ENCODE results near the gene MATK.

Gene MATK

GRCh38 chr19:3807574-3808354 is 21.6 kb upstream of the MATK start:
- no peak overlapping the region for H3K4me3 ChIP-seq (replicated peaks; ENCODE audit: low read depth, low read length)
- no peak for TF ChIP-seq CTCF (IDR thresholded peaks at IDR 0.05; ENCODE audit: low read length, missing control alignments)
- DNase-seq (ENCODE audit: low read depth) = no peak

GRCh38 chr19:3807131-3807480 is 20.9 kb upstream of the MATK start:
- TF ChIP-seq CTCF (IDR thresholded peaks at IDR 0.05; ENCODE audit: low read length, missing control alignments) = no peak
- no peak overlapping the region for H3K4me3 ChIP-seq (replicated peaks; ENCODE audit: low read depth, low read length)
- DNase-seq (ENCODE audit: low read depth) = no peak

GRCh38 chr19:3805859-3806258 is 19.7 kb upstream of the MATK start:
- no peak overlapping the region for H3K4me3 ChIP-seq (replicated peaks; ENCODE audit: low read depth, low read length)
- no peak for DNase-seq (ENCODE audit: low read depth)
- no peak for TF ChIP-seq CTCF (IDR thresholded peaks at IDR 0.05; ENCODE audit: low read length, missing control alignments)

- no peak overlapping the region for H3K4me3 ChIP-seq (replicated peaks; ENCODE audit: low read depth, low read length)
- TF ChIP-seq CTCF (IDR thresholded peaks at IDR 0.05; ENCODE audit: low read length, missing control alignments) = no peak
- DNase-seq (ENCODE audit: low read depth) = no peak
Observed at GRCh38 chr19:3804429-3804828, 18.2 kb upstream of the MATK start.

GRCh38 chr19:3803986-3804385 is 17.8 kb upstream of the MATK start:
- no peak for TF ChIP-seq CTCF (IDR thresholded peaks at IDR 0.05; ENCODE audit: low read length, missing control alignments)
- DNase-seq (ENCODE audit: low read depth) = no peak
- H3K4me3 ChIP-seq (replicated peaks; ENCODE audit: low read depth, low read length) = no peak overlapping the region

- DNase-seq (ENCODE audit: low read depth) = no peak
- no peak overlapping the region for H3K4me3 ChIP-seq (replicated peaks; ENCODE audit: low read depth, low read length)
- TF ChIP-seq CTCF (IDR thresholded peaks at IDR 0.05; ENCODE audit: low read length, missing control alignments) = no peak
Observed at GRCh38 chr19:3803114-3803888, 17.1 kb upstream of the MATK start.

Measured in fibroblast of pulmonary artery (primary cell).